Stimulated activated CD8-positive, alpha-beta memory T cell treated with anti-CD3 and anti-CD28 coated beads, Interleukin-2, amount 100 ng/mL, for 1 hour (primary cell): ENCODE results near the gene ST8SIA4.

Experiments used
- DNase-seq, 2 donors: peaks; one replicate each; pipeline ENCODE4 v3.0.0-alpha.2; 2020; ENCODE audit warnings: low read depth in 2 of 2

ST8SIA4 gene

GRCh38 chr5:100872408-100873190, 30.5 kb downstream of the ST8SIA4 start:
- no peak for DNase-seq

GRCh38 chr5:100867039-100867562, 36.0 kb downstream of the ST8SIA4 start:
- DNase-seq: no peak

DNA sequence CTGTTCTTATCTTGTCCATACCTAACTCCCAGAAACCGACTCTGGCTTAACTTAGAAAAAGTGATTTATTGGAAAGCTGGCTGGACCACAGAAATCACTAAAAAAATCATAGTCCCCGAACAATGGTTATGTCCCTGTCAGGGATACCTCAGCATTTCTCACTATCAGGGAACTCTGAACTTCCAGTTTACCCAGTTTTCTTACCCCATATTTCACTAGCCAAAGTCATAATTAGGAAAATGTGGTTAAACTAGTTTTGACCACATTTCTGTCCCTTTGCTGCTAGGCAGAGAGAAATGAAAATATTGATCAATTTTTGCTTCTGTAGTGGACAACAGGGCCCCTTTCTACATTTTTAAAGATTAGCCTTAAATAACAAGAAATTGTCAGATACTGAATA, 38.2 kb downstream of the ST8SIA4 start:
- DNase-seq: no peak

GRCh38 chr5:100863739-100864138, 39.3 kb downstream of the ST8SIA4 start:
- DNase-seq: no peak

DNA sequence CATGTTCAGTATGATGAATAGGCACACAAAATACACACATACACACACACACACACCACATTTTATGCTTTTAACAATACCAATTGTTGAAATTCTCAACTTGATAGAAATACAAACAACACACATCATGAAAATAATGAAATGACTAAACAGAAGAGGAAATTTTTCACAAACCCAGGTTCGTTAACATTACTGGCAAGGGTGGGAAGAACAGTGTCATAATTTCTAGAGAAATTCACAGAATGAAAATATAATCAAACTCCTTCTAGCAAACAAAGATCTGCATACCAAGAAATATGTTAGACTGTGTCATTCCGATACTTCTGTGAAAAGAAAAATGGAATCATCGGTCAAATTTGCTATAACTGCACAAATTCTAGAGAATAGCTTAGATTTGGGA, 41.9 kb downstream of the ST8SIA4 start:
- DNase-seq: no peak

- no peak for DNase-seq
These were observed 42.7 kb downstream of the ST8SIA4 start for GRCh38 chr5:100860407-100860806.

- DNase-seq: no peak
These were observed 44.0 kb downstream of the ST8SIA4 start for GRCh38 chr5:100858987-100859545.

DNA sequence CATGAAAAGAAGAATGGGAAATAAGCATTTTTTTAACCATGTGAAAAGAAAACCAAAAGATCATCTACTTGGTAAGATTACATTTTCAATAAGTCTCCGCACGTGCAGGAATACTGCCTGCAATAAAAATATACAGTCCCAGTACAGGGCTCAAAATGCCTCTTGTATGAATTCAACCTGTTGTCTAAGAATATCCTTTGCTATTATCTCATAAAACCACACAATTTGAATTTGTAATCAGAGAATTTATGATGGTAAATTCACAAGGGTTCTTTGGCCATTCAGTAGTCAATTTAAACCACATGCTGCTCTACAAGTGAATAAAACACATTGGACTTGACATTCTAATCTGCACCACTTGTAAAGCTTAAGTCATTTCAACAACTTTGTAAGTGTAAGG, 46.6 kb downstream of the ST8SIA4 start:
- DNase-seq: no peak

DNA sequence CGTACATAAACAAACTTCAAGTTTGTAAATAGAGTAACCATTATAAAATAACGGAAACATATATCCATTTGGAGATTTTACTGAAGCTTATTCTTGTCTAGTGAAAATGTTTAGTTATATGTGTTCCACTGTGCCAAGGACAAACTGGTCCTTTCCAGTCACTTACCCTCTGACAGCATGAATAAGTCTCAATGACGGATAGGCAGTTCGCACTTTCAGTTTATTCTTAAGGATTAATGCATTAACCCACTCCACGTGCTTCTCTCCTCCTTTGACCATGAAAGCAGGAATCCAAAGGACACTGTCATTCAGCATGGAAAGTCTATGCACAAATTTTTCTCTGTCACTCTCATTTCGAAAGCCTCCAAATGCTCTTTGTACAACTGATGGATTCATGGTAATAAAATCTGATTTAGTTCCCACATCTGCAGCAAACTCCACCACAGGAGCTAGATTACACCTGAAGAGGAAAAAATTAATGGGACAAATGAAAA, 47.1 kb downstream of the ST8SIA4 start:
- no peak for DNase-seq

DNA sequence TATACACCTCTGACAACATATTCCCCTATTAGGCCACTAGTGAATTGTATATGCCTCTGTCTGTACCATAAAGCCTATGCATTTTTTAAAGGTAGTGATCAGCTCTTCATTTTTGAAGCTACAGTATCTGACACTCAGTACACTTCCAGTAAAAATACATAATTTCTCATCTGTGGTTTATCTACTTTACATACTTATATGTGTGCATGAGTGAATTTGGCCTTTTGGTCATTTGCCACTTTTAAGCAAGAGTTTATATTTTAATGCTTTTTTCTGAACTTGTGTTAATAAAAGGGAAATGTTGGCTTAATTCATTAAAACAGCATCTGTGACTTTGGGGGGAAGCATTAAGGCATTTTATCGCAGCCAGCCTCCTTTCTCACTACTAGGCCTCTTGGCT, 47.8 kb downstream of the ST8SIA4 start:
- DNase-seq: no peak

- no peak for DNase-seq
These were observed 48.5 kb downstream of the ST8SIA4 start for GRCh38 chr5:100854591-100854990.

DNA sequence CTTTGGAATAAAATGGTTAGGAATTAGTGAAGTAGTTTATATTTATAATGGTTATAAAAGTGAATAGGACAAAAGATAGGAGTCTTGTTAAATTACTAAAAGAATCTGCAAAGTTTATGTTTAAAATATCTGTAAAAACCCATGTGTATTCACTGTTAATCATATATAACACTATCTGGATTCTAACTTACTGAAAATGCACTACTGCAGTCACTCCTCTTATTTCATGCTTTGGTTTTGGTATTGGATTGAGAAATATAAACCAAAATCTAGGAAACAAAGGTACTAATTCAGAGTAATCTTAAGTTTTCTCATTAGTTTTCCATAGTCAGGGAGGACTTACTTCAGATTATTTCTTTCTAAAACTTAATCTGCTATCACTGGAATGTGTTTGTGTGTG, 49.5 kb downstream of the ST8SIA4 start:
- no peak for DNase-seq

GRCh38 chr5:100852988-100853449, 50.1 kb downstream of the ST8SIA4 start:
- DNase-seq: no peak

DNA sequence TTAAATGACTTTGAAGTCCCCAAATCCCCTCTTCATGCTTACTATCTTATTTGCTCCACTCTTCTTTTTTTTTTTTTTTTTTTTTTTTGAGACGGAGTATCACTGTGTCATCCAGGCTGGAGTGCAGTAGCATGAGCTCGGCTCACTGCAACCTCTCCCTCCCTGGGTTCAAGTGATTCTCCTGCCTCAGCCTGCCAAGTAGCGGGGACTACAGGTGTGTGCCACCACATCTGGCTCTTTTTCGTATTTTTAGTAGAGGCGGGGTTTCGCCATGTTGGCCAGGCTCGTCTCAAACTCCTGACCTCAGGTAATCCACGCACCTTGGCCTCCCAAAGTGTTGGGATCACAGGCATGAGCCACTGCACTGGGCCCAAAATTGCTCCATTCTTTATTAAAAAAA, 51.0 kb downstream of the ST8SIA4 start:
- no peak for DNase-seq

DNA sequence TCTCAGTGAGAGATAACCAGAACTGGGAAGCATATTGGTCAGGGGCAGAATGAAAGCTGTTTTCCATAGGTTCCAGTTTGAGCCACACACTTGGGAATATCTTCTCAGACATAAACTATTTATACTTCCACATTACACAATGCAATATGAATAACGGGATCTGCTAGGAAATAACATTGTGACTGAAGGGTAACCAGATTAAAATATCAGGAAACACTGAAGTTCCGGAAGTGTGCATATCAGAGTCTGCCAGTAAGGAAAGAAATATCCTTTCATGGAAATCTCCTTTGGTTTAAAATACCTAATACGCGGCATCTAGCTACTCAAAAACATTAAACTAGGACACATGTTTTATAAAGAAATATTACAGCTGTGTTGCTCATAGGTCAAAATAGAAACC, 56.3 kb downstream of the ST8SIA4 start:
- no peak for DNase-seq

GRCh38 chr5:100842080-100842479, 61.0 kb downstream of the ST8SIA4 start:
- no peak for DNase-seq

DNA sequence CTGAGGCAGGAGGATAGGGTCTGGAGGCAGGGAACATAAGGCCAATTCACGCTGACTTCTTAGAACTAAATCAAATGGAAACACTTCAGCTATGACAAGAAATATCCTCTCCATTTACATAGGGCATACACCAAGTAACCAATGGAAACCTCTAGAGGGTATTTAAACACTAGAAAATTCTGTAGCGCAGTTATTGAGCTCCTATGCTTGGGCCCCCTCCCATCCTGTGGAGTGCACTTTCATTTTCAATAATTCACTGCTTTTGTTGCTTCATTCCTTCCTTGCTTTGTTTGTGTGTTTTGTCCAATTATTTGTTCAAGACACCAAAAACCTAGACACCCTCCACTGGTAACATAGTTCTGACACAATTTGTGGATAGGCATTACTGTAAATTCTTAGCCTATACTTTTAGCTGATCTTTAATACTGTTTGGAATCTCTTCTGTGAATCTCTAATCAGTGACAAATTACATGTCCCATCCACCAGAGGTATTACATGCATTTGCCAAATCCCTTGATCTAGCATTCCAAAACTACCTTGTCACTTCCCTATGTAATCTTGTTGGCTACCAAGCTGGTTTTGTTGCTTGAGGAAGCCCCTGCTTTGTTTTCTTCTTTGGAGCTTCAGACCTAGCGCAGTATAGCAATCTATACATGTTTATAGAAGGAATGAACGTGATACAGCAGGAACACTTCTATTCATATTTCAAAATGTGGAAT, 61.6 kb downstream of the ST8SIA4 start:
- no peak for DNase-seq

- no peak for DNase-seq
These were observed 62.3 kb downstream of the ST8SIA4 start for GRCh38 chr5:100840789-100841188.

GRCh38 chr5:100840370-100840769, 62.7 kb downstream of the ST8SIA4 start:
- DNase-seq: no peak

- no peak for DNase-seq
These were observed 65.0 kb downstream of the ST8SIA4 start for GRCh38 chr5:100838048-100838473.

DNA sequence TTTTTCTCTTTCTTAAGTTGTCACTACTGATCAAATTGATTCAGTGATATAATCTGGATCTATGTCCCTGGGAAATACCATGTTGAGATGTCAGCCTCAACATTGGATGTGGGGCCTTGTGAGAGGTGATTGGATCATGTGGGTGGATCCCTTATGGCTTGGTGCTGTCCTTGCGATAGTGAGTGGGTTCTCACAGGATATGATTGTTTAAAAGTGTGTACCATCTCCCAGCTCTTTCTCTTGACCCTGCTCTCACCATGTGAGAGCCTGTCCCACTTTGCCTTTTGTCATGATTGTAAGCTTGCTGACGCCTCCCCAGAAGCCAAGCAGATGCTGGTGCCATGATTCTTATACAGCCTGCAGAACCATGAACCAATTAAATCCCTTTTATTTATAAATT, 68.6 kb downstream of the ST8SIA4 start:
- no peak for DNase-seq
